ENCODE results near the gene TEX261. TPM values are rescaled to one million over a fixed set of nuclear protein-coding genes. Genes with fewer than 3 reads are reported as not detected.

The TEX261 gene
- total RNA-seq, 1 donor from 2014 or later: 50.0 TPM

DNA sequence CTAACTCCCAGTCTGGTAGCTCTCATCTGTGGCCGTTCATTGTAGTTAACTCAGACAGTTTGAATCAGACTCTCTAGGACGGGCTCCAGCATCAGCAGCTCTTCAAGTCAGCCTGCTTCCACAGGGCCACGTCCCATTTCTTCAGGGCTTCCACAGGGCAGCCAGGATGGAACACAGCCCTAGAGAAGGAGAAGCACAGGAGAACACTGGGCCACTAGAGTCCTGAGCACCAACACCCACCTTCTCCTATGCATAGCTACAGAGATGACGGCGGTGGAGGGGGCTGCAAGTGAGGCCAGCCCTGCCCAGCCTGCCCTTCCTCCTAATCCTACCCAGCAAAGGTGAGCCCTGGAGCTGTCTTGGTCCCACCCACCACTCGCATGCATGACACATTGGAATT lies 10.2 kb upstream of the TEX261 start:
- peaks cover 14% of the 10 kb centered on the region for H3K27me3 Mint-ChIP-seq
- H3K9me3 Mint-ChIP-seq: no peaks in the 10 kb centered on the region
- TF ChIP-seq, protein P1, sequence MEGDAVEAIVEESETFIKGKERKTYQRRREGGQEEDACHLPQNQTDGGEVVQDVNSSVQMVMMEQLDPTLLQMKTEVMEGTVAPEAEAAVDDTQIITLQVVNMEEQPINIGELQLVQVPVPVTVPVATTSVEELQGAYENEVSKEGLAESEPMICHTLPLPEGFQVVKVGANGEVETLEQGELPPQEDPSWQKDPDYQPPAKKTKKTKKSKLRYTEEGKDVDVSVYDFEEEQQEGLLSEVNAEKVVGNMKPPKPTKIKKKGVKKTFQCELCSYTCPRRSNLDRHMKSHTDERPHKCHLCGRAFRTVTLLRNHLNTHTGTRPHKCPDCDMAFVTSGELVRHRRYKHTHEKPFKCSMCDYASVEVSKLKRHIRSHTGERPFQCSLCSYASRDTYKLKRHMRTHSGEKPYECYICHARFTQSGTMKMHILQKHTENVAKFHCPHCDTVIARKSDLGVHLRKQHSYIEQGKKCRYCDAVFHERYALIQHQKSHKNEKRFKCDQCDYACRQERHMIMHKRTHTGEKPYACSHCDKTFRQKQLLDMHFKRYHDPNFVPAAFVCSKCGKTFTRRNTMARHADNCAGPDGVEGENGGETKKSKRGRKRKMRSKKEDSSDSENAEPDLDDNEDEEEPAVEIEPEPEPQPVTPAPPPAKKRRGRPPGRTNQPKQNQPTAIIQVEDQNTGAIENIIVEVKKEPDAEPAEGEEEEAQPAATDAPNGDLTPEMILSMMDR (conservative IDR thresholded peaks at IDR 0.05): no peak
- no peaks in the 10 kb centered on the region for H3K36me3 Mint-ChIP-seq
- H3K4me3 Mint-ChIP-seq: no peak overlapping the region
- peak; percentile 54 for DNase-seq (ENCODE audit: extremely low spot score, unreplicated experiment)
- no peak overlapping the region for H3K27ac Mint-ChIP-seq
- H3K4me1 Mint-ChIP-seq (ENCODE audit: unreplicated experiment): peaks cover 4% of the 10 kb centered on the region

DNA sequence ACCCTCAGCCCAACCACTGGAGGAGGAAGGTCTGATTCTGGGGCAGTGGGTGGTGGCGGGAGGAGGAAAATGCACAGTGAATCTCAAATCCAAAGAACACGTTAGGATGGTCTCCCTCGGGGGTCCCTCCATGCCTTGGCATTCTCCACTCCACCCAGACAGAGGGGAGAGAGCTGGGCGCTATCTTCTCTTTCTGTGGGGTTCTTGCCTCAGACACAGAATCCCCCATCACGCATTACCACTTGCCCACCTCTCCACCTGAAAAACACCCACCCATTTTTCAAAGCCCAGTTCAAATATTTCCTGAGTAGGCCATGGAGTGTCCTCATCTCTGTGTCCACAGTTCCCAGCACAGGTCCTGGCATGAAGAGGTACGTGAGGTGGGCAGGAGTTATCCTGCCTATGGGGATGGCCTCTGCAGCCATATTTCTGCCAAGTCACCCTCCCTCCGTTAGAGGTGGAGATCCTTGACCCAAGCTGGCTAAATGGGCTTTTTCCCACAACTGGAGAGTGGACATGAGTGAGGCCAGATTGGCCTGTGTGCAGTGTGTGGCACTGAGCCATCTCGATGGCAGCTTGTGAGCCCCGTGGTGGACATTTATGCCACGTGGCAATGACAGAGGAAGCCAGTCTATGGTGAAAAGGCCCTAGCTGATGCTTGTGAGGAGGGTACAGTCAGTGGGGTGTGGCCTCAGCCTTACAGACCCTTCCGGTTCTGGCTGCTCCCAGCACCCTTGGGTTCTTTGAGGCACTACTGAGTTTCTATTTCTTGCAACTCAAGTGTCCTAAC lies 9.5 kb upstream of the TEX261 start:
- Mint-ChIP-seq H3K9me3 (no peaks in the 10 kb centered on the region), H3K27me3 (peaks cover 14% of the 10 kb centered on the region), H3K36me3 (no peaks in the 10 kb centered on the region), H3K4me1 (ENCODE audit: unreplicated experiment) (peaks cover 4% of the 10 kb centered on the region), H3K27ac (no peak overlapping the region), H3K4me3 (no peak overlapping the region)
- DNase-seq (ENCODE audit: extremely low spot score, unreplicated experiment): peak; percentile 24
- TF ChIP-seq, protein P1 (conservative IDR thresholded peaks at IDR 0.05): no peak

DNA sequence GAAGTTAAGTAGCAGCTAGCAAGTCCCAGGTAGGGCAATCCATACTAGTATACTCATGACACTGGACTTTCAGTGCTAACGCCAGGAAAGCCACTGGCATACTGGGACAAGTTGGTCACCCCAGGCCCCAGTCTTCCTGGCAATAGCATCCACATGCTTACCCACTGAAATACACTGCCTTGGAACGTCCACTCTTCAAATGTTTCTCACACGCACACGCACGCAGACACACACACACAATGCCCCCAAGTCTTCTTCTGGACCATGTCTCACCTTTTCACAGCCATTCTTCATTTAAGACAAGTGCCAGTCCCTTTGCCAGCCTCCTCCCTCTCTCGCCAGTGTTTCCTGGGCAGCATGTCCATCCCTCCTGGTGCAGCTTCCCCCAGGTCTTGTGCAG lies 8.7 kb upstream of the TEX261 start:
- TF ChIP-seq, protein P1 (conservative IDR thresholded peaks at IDR 0.05): no peak
- no peak overlapping the region for H3K27ac Mint-ChIP-seq

DNA sequence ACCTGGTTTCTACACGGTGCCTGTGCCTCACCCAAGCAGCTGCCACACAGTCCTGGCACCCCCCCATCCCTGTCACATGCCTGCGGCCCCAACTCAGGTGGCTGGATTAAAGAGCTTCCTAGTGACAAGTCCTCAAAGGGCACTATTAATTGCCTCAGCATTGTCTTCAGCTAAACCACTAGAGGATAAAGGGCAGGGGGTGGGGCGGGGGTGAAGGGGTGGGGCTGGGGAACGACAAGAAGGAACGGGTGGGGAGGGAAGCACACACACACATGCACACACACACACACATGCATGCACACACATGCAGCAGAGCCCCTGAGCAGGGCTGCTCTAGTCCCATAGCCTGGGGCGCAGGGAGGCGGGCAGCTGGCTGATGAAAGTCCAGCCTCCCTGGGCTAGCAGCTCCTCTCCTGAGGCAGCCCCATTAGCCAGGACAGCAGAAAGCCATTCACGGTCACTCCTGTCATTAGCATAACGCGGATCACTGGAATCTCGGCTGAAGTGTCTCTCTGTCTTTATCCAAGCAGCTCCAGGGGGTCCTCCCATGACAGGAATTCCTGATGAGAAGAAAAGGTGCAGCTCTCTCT lies 7.4 kb upstream of the TEX261 start:
- Mint-ChIP-seq H3K4me3 (peak overlapping the region; percentile 75), H3K9me3 (no peaks in the 10 kb centered on the region), H3K27me3 (peaks cover 15% of the 10 kb centered on the region), H3K27ac (peak overlapping the region; percentile 59), H3K36me3 (no peaks in the 10 kb centered on the region), H3K4me1 (ENCODE audit: unreplicated experiment) (peaks cover 4% of the 10 kb centered on the region)
- TF ChIP-seq, protein P1 (conservative IDR thresholded peaks at IDR 0.05): no peak
- peak; percentile 54 for DNase-seq (ENCODE audit: extremely low spot score, unreplicated experiment)

More for the DNA sequence above, 8.7 kb upstream of the TEX261 start:
- DNase-seq (ENCODE audit: extremely low spot score, unreplicated experiment): peak; percentile 29
- Mint-ChIP-seq H3K4me1 (ENCODE audit: unreplicated experiment) (peaks cover 4% of the 10 kb centered on the region), H3K36me3 (no peaks in the 10 kb centered on the region), H3K4me3 (no peak overlapping the region), H3K27me3 (peaks cover 19% of the 10 kb centered on the region), H3K9me3 (no peaks in the 10 kb centered on the region)

DNA sequence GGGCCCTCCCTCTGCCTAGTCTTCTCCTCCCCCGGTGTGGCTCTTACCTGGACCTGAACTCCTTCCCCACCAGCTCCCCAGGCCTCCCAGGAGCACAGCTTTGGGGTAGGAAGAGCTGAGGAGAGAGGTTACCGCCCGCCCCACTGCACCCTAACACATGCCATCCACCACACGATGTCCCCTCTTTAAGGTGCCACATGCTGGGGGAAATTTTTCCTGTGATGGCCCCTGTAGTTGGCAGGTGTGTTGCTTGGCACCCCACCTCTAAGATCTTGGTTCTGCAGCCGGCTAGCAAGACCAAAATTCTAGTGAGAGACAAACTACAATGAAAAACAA lies 6.9 kb upstream of the TEX261 start:
- TF ChIP-seq, protein P1 (conservative IDR thresholded peaks at IDR 0.05): no peak
- peaks cover 4% of the 10 kb centered on the region for H3K4me1 Mint-ChIP-seq (ENCODE audit: unreplicated experiment)
- no peak overlapping the region for H3K4me3 Mint-ChIP-seq
- H3K27me3 Mint-ChIP-seq: peaks cover 15% of the 10 kb centered on the region
- no peak for DNase-seq (ENCODE audit: extremely low spot score, unreplicated experiment)
- H3K27ac Mint-ChIP-seq: peak overlapping the region; percentile 59
- H3K36me3 Mint-ChIP-seq: no peaks in the 10 kb centered on the region
- H3K9me3 Mint-ChIP-seq: no peaks in the 10 kb centered on the region

Data from type B pancreatic cell (in vitro differentiated cells).